HG03432 (cell line): ENCODE measurements around the gene PTPRF.
"Not testable (repeated sequence)": the region's sequence is repeated elsewhere in the genome, so short reads cannot be mapped to it uniquely, and the experiment has no call there.

Experiments used
- ATAC-seq: cut with Tn5 transposase; IDR thresholded peaks from one replicate; pipeline ENCODE4 v1.9.1; 2021; ENCODE audit warnings: mild to moderate bottlenecking, moderate library complexity; ENCODE audit not compliant: unreplicated experiment

Gene PTPRF

GRCh38 chr1:43536864-43537358 lies 6.2 kb downstream of the PTPRF start:
- ATAC-seq, result no peak

GRCh38 chr1:43537423-43538142 lies 6.9 kb downstream of the PTPRF start:
- no peak for ATAC-seq

GRCh38 chr1:43538143-43538487 lies 7.4 kb downstream of the PTPRF start:
- no peak for ATAC-seq

GRCh38 chr1:43538969-43539368 lies 8.3 kb downstream of the PTPRF start:
- ATAC-seq, result no peak

DNA sequence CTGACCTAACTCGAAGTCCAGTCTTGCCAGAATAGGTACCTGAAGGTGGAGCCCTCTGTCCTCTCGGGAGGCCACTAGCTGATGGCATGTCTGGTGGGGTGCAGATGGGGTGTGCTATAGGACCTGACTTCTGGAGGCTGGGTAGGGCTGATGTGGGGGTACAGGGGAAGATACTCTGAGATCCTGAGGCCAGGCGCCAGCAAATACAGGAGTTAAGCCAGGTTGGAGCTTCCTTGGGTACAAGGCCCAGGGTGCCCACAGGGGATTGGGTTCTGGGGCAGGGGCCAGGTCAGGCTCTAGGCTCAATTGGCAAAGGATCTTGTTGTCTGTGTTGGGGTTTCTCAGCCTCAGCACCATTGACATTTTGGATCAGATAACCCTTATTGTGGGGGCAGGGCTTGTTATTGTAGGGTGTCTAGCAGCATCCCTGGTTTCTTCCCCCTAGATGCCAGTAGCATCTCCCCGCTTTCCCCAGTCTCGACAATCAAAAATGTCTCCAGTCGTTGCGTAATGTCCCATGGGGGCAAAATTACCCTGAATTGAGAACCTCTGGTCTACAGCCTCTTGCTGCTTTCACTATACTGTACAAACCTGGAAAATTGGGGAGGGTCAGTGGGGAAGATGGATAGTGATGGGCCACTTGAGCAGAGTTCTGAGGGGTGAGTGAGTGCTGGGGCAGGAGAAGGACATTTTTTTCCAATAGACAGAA lies 9.2 kb downstream of the PTPRF start:
- no peak for ATAC-seq

GRCh38 chr1:43540653-43541071 lies 10.0 kb downstream of the PTPRF start:
- ATAC-seq, result no peak

DNA sequence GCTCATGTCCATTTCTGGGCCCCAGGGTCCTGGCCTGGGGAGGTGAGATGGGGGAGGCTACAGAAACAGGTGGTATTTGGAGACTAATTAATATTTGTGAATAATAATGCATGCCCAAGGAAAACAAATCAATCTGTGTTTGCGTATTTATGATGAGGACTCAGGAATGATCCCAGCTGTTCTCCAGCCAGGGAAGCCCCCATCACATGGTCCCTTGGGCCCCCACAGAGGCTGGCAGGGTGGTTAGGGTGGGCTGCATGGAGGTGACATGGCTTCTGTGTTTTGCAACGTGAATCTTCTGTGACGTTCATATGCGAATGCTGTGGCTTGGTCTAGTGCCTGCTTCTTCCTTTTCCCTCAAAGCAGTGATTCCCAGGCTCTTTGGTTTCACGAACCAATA lies 10.5 kb downstream of the PTPRF start:
- ATAC-seq, result no peak

DNA sequence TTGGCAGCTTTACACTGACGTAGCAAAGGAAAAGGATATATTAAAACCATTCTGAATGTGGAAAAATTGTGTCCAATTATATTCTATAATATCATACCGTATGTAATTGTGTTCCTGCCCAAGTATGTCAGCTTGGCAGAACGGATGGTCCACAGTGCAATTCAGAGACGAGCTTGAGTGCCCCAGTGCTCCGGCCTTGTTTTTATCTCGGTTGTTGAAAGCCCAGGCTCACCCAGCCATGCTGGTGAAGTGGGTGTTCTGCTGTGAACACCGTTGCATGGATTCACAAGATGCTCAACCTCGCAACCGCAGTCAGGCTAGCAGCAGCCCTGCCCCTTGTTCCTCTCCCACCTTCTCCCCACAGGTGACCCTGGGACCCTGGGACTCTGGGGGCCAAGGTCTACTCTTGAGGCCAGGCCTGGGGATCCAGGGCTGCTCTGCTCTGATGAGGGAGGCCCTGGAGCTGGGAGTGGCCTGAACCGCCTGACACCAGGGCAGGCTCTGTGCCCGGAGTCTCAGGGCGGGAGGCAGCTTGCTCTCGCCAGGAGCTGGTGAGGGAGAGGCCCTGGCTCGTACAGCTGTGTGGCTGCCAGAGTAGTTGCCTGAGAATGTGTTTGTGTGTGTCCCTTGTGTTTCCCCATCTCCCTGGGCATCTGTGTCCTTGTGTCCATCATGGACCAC lies 11.2 kb downstream of the PTPRF start:
- no peak for ATAC-seq

DNA sequence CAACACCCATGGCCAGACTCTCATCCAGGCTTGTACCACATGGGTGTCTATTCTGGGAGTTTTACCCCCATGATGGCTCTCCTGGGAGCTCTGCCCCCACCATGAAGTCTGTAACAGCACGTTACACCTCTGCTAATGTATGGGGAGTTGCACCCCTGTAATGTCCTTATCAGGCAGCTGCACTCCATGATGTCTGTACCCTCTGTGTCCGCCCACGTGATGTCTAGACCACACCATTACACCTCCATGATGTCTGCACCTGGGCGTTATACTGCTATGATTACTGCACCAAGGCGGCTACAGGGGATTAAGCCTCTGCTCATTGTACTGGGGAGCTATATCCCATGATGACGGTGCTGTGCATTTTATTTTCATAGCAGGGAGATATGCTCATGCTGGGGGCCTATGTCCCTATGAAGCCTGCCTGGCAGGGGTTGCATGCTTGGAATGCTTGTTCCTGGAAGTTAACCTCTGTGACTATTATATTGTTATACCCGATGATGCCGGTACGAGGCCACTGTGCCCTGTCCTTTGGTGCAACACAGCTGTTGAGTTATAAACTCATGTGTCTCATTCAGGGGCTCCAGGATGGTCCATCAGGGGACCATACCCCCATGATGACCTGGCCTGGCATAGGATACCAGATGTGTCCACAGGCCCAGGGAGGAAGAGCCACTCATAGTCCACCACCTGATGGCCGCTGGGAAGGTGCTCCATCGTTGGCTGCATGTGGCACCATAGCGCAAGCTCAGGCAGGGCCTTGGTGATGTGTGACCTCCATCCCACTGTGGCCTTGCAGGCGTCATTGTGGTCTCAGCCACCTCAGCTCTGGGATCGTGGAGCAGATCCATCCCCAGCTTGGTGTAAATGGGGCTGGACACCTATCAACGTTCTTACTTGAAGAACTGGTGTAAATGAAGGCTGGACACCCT lies 12.1 kb downstream of the PTPRF start:
- ATAC-seq, result no peak

DNA sequence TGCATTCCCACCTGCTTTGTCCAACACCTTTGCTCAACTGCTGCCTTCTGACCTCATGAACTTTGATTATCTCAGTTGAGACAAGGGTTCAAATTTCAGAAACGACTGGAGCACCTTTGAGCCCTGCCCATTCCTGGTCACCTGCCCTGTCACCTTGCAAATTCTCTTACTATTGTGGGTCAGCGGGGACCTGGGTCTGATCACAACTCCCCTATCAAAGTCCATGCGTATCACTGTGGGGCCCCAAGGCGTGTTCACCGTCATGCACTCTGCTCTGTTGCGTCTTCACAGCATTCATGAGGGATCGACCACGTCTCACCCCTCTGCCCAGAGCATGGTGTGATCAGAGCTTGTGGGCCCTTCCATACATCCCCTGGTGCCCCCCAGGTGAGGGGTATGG lies 12.9 kb downstream of the PTPRF start:
- ATAC-seq, result no peak

DNA sequence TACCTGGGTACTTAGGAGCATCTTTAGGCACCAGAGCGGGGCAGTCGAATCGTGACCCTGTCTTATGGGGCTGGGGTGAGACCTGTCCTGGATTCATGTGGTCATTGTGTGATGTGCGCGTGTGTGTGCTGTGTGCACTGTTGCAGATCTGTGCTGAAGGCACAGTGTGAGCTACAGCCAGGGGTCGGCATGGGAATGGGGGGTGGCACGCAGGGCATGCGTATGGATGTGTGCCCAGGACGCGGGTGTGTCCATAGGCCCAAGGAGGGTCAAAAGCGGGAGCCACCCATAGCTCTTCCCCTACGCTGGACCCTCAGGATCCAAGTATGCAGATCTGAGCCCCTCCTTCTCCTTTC lies 14.6 kb downstream of the PTPRF start:
- ATAC-seq, result no peak

GRCh38 chr1:43545695-43546387 lies 15.2 kb downstream of the PTPRF start:
- ATAC-seq, result no peak

- ATAC-seq, result no peak
Observed at GRCh38 chr1:43546388-43547100, 15.9 kb downstream of the PTPRF start.

DNA sequence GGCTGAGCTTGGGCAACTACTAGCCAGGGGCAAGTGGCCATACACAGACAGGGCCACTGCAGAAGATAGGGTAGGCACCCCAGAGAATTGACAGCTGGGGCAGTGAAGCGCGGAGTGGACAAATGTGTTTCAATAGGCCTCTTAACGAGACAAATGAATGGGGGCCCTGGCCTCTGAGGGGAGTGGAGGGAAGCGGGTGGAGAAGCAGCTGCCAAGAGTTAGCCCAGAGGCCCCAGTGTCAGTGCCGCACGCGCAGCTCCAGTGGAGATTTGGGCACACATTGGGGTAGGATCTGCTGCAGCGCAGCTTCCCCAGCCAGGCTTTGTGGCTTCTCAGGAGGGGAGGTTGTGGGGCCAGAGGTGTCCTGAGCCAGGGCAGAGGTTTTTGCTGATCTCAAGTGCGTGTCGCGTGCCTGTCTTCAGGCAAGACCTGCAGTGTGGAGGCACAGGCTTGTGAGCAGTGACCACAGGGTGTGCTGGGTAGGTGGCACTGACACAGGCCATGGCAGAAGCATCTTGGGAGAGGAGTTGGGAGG lies 16.9 kb downstream of the PTPRF start:
- no peak for ATAC-seq

GRCh38 chr1:43548285-43549271 lies 17.9 kb downstream of the PTPRF start:
- no peak for ATAC-seq

DNA sequence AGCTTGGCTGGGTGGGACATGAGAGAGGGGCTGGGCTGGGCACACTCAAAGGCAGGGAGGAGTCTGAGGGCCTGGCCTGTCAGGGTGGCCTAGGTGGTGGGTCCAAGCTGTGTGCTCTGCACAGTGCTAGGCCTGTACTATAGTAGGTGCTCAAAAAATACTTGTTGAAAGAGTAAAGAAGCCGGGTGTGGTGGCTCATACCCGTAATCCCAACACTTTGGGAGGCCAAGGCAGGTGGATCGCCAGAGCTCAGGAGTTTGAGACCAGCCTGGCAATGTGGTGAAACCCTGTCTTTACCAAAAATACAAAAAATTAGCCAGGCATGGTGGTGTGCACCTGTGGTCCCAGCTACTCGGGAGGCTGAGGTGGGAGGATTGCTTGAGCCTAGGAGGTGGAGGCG lies 18.7 kb downstream of the PTPRF start:
- not testable (repeated sequence) for ATAC-seq

DNA sequence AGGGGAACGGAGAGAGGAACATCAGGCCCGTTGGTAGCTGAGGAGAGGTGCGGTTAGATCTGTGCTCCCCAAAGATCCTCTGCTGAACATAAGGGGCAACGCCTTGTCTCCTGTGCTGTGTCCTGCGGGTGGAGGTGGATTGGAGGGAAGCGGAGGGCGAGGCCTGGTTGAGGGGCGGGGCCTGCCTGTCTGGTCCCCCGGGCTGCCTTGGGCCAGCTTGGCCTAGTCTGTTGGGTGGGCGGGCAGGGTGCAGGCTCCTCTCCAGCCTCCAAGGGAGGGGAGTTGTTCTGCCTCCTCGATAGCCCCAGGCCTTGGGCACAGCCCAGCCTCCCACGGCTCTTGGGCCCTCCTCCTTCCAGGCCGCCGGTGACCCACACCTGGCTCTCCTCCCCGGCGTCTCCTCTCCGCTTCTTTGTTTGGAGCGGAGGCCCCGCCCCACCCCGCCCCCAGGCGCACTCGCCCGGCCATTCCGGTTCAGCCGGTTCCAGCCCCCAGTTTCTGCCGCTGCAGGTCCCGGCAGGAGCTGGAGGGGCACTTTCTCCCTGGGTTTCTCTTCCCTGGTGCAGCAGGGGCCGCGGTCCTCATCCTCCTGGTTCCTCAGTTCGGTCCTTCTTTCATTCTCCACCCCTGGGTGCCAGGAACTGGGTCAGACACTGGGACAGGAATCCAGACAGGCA lies 19.4 kb downstream of the PTPRF start:
- no peak for ATAC-seq
